Sigmoid colon (tissue), 4 donors: ENCODE results near the gene CRIP2.

Experiments
- CTCF ChIP-seq, 4 experiments: fragments of 450-650 bp in 3 of 4; fragments of 200-600 bp in 1 of 4; IDR thresholded peaks; one replicate each; pipeline ENCODE4 v1.5.1; 2016 to 2019; ENCODE audit warnings: antibody characterized with exemption in 4 of 4, mild to moderate bottlenecking in 3 of 4, moderate library complexity in 2 of 4
- EP300 ChIP-seq, 4 donors: sonication (generic); formaldehyde crosslinking; IDR thresholded peaks; one replicate each; pipeline ENCODE4 v1.6.1; 2017; ENCODE audit warnings: antibody characterized with exemption in 4 of 4
- POLR2A ChIP-seq, 2 donors: fragments of 450-650 bp; IDR thresholded peaks; one replicate each; pipeline ENCODE4 v1.6.1; 2016; ENCODE audit warnings: antibody characterized with exemption in 2 of 2, mild to moderate bottlenecking in 2 of 2, moderate library complexity in 2 of 2
- POLR2AphosphoS5 ChIP-seq, 4 donors: sonication (generic); formaldehyde crosslinking; IDR thresholded peaks; one replicate each; pipeline ENCODE4 v1.6.1; 2017; ENCODE audit warnings: antibody characterized with exemption in 4 of 4

- TF ChIP-seq CTCF (IDR thresholded peaks at IDR 0.05) (no peak), POLR2AphosphoS5 (IDR thresholded peaks at IDR 0.05) (no peak), POLR2A (IDR thresholded peaks at IDR 0.05) (no peak), EP300 (IDR thresholded peaks at IDR 0.05) (no peak)
Measured at GRCh38 chr14:105482486-105483110, 8.0 kb downstream of the CRIP2 start.
